GM18858 (cell line): ENCODE data around the gene DNTT.
A peak's percentile ranks its signal among the peaks of the same experiment; 100 is the strongest.

Experiments
- ATAC-seq: cut with Tn5 transposase; IDR thresholded peaks from one replicate; pipeline ENCODE4 v1.9.1; 2021; ENCODE audit not compliant: unreplicated experiment

Gene DNTT

GRCh38 chr10:96275685-96276418 lies 28.4 kb upstream of the DNTT start:
- no peak for ATAC-seq

- no peak for ATAC-seq
Measured at GRCh38 chr10:96276426-96276825, 27.8 kb upstream of the DNTT start.

GRCh38 chr10:96276831-96277230 lies 27.4 kb upstream of the DNTT start:
- no peak for ATAC-seq

- ATAC-seq: no peak
Measured at GRCh38 chr10:96279191-96279641, 25.0 kb upstream of the DNTT start.

GRCh38 chr10:96280859-96281258 lies 23.4 kb upstream of the DNTT start:
- no peak for ATAC-seq

- no peak for ATAC-seq
Measured at GRCh38 chr10:96281444-96282029, 22.7 kb upstream of the DNTT start.

GRCh38 chr10:96283351-96283750 lies 20.9 kb upstream of the DNTT start:
- ATAC-seq: no peak

GRCh38 chr10:96283756-96284155 lies 20.5 kb upstream of the DNTT start:
- ATAC-seq: no peak

GRCh38 chr10:96285331-96285752 lies 18.9 kb upstream of the DNTT start:
- no peak for ATAC-seq

- ATAC-seq: peak; percentile 55
Measured at GRCh38 chr10:96287392-96288105, 16.7 kb upstream of the DNTT start.

- ATAC-seq: peak; percentile 62
Measured at GRCh38 chr10:96288151-96288621, 16.0 kb upstream of the DNTT start.

- ATAC-seq: no peak
Measured at GRCh38 chr10:96289218-96289910, 14.9 kb upstream of the DNTT start.

GRCh38 chr10:96290368-96291133 lies 13.7 kb upstream of the DNTT start:
- ATAC-seq: peak; percentile 24

- ATAC-seq: peak; percentile 33
Measured at GRCh38 chr10:96292971-96293920, 11.0 kb upstream of the DNTT start.

GRCh38 chr10:96295475-96295874 lies 8.8 kb upstream of the DNTT start:
- ATAC-seq: no peak

- ATAC-seq: no peak
Measured at GRCh38 chr10:96297486-96297885, 6.7 kb upstream of the DNTT start.

GRCh38 chr10:96298362-96298761 lies 5.9 kb upstream of the DNTT start:
- no peak for ATAC-seq

- no peak for ATAC-seq
Measured at GRCh38 chr10:96299383-96299782, 4.9 kb upstream of the DNTT start.

GRCh38 chr10:96301616-96302015 lies 2.6 kb upstream of the DNTT start:
- ATAC-seq: no peak
